Nephron (organoid): ENCODE measurements around the gene PPIL6.

Source experiments
- H3K27ac Mint-ChIP-seq, 3 experiments: 2 replicates each; pipeline ENCODE4 v1.8.0; 2020; ENCODE audit warnings: mixed read lengths in 3 of 3, mild to moderate bottlenecking in 2 of 3, moderate library complexity in 1 of 3
- H3K27me3 Mint-ChIP-seq: 2 replicates; pipeline ENCODE4 v1.8.0; 2021; ENCODE audit warnings: low read depth, mild to moderate bottlenecking, moderate library complexity, mixed read lengths
- H3K36me3 Mint-ChIP-seq: 2 replicates; pipeline ENCODE4 v1.8.0; 2020; ENCODE audit warnings: low read depth, mixed read lengths
- H3K4me1 Mint-ChIP-seq: 2 replicates; pipeline ENCODE4 v1.8.0; 2020; ENCODE audit warnings: mixed read lengths
- H3K4me3 Mint-ChIP-seq, 3 experiments: 2 replicates each; pipeline ENCODE4 v1.8.0; 2020; ENCODE audit warnings: mild to moderate bottlenecking in 3 of 3, mixed read lengths in 3 of 3, moderate library complexity in 2 of 3
- H3K9me3 Mint-ChIP-seq: 2 replicates; pipeline ENCODE4 v1.8.0; 2020; ENCODE audit warnings: mixed read lengths
- TF ChIP-seq, protein P1 (sequence below), 3 experiments: fragments of 200-600 bp; sonication (generic); IDR thresholded peaks; one replicate each; pipeline ENCODE4 v1.5.0; 2021; ENCODE audit warnings: antibody characterized with exemption in 3 of 3; ENCODE audit not compliant: unreplicated experiment in 3 of 3

The PPIL6 gene

GRCh38 chr6:109453156-109453555, 12.7 kb upstream of the PPIL6 start:
- H3K4me3 Mint-ChIP-seq: peak overlapping the region; percentile 40 to 97 (median 54)
- peaks cover 29% of the 10 kb centered on the region for H3K4me1 Mint-ChIP-seq
- H3K27me3 Mint-ChIP-seq: peaks cover 14% of the 10 kb centered on the region
- TF ChIP-seq, protein P1, sequence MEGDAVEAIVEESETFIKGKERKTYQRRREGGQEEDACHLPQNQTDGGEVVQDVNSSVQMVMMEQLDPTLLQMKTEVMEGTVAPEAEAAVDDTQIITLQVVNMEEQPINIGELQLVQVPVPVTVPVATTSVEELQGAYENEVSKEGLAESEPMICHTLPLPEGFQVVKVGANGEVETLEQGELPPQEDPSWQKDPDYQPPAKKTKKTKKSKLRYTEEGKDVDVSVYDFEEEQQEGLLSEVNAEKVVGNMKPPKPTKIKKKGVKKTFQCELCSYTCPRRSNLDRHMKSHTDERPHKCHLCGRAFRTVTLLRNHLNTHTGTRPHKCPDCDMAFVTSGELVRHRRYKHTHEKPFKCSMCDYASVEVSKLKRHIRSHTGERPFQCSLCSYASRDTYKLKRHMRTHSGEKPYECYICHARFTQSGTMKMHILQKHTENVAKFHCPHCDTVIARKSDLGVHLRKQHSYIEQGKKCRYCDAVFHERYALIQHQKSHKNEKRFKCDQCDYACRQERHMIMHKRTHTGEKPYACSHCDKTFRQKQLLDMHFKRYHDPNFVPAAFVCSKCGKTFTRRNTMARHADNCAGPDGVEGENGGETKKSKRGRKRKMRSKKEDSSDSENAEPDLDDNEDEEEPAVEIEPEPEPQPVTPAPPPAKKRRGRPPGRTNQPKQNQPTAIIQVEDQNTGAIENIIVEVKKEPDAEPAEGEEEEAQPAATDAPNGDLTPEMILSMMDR (IDR thresholded peaks at IDR 0.05; ENCODE audit: unreplicated experiment in 3 of 3): no peak
- no peak overlapping the region for H3K27ac Mint-ChIP-seq
- no peaks in the 10 kb centered on the region for H3K9me3 Mint-ChIP-seq
- H3K36me3 Mint-ChIP-seq: peaks cover 7% of the 10 kb centered on the region

- Mint-ChIP-seq H3K27ac (no peak overlapping the region), H3K27me3 (peaks cover 10% of the 10 kb centered on the region), H3K4me1 (peaks cover 25% of the 10 kb centered on the region), H3K4me3 (peak overlapping the region; percentile 7 to 56 (median 43)), H3K9me3 (no peaks in the 10 kb centered on the region), H3K36me3 (peaks cover 7% of the 10 kb centered on the region)
- TF ChIP-seq, protein P1 (IDR thresholded peaks at IDR 0.05; ENCODE audit: unreplicated experiment in 3 of 3): no peak
Measured at GRCh38 chr6:109452181-109452580, 11.8 kb upstream of the PPIL6 start.

GRCh38 chr6:109451376-109451775, 10.9 kb upstream of the PPIL6 start:
- peaks cover 19% of the 10 kb centered on the region for H3K4me1 Mint-ChIP-seq
- H3K27ac Mint-ChIP-seq: no peak overlapping the region
- peaks cover 4% of the 10 kb centered on the region for H3K27me3 Mint-ChIP-seq
- peak overlapping the region in 1 of 3 experiments; percentile 14 for H3K4me3 Mint-ChIP-seq
- peaks cover 7% of the 10 kb centered on the region for H3K36me3 Mint-ChIP-seq
- H3K9me3 Mint-ChIP-seq: no peaks in the 10 kb centered on the region
- TF ChIP-seq, protein P1 (IDR thresholded peaks at IDR 0.05; ENCODE audit: unreplicated experiment in 3 of 3): no peak

- H3K4me1 Mint-ChIP-seq: peaks cover 19% of the 10 kb centered on the region
- H3K36me3 Mint-ChIP-seq: peaks cover 8% of the 10 kb centered on the region
- H3K9me3 Mint-ChIP-seq: no peaks in the 10 kb centered on the region
- TF ChIP-seq, protein P1 (IDR thresholded peaks at IDR 0.05; ENCODE audit: unreplicated experiment in 3 of 3): no peak
- H3K4me3 Mint-ChIP-seq: peak overlapping the region in 1 of 3 experiments; percentile 31
- no peak overlapping the region for H3K27ac Mint-ChIP-seq
- H3K27me3 Mint-ChIP-seq: peaks cover 3% of the 10 kb centered on the region
Measured at GRCh38 chr6:109450801-109451200, 10.4 kb upstream of the PPIL6 start.

- Mint-ChIP-seq H3K36me3 (peaks cover 13% of the 10 kb centered on the region), H3K9me3 (no peaks in the 10 kb centered on the region), H3K27ac (no peak overlapping the region), H3K4me3 (no peak overlapping the region), H3K27me3 (peaks cover 3% of the 10 kb centered on the region), H3K4me1 (peaks cover 19% of the 10 kb centered on the region)
- TF ChIP-seq, protein P1 (IDR thresholded peaks at IDR 0.05; ENCODE audit: unreplicated experiment in 3 of 3): no peak
Measured at GRCh38 chr6:109449795-109450673, 9.6 kb upstream of the PPIL6 start.
